Right hindlimb (tissue), 1 donor: Measurements from ENCODE around the gene PHACTR1.
"Not testable (repeated sequence)": the region's sequence is repeated elsewhere in the genome, so short reads cannot be mapped to it uniquely, and the experiment has no call there.

ENCODE experiments used
- DNase-seq: peaks from one replicate; pipeline ENCODE4 v3.0.0-alpha.2; 2018

Gene PHACTR1

GRCh38 chr6:12911427-12911826 is 194.9 kb downstream of the PHACTR1 start:
- no peak for DNase-seq

DNA sequence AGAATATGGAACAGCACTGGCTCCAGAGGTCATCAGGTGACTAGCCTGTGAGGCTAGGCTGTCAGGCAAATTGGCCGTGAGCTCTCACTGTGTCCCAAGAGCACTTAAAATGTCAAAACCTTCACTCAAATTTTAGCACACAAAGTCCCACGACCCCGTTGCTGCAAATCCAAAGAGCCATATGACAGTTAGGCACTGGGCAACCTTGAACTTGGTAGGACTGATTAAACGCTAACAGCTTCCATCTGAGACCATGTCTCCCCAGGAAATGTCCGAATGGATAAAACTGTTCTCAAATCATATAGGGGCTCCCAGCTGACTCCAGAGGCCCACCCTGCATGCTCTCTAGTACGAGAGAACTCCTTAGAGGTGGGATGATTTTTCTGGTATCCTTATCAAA is 196.6 kb downstream of the PHACTR1 start:
- no peak for DNase-seq

DNA sequence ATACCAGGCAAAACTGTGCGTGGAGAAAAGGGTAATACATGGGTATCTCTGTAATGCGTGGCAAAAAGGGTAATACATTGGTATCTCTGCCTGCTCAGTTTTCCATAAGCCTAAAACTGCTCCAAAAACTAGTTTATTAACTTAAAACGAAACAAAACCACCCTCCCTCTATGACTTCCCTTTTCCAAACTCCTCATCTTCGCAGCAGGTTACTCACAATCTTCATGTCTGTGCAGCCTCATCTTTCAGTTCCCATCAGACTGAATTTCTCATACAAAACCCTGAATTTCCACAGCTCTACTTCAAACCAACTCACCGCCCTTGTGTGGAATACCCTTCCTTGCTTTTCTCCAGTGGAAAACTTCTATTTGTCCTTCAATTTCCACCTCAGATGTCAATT is 199.4 kb downstream of the PHACTR1 start:
- no peak for DNase-seq

DNA sequence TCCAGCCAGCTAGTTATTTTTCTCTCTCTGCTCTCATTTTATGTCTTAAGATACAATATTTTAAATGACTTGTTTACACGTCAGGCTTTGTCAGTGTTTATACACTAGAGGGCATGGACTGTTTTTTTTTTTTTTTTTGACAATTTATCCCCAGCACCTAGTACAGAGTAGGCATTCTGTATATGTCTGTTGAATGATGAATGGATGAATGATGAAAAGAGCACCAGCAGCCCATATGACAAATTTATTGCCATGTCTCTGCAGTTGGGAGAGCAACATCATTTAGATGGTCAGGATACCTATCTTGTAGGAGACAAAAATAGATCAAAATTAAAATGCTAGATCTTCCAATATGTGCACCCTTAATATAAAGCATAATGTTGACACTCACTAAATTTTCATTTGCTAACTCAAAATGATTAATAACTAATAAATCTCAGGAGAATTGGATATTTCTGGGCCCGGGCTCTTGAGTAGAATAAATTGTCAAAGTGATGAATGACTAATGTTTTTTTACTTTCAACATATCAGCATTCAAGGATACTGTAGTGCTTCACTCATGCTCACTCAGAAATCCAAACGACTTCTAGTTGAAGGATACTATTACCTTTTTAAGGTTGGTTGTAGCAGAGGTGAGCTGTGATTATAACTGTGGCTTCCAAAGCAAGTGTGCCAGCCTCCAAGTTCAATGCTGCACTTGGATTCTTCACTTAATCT is 200.0 kb downstream of the PHACTR1 start:
- no peak for DNase-seq

GRCh38 chr6:12921467-12921866 is 204.9 kb downstream of the PHACTR1 start:
- DNase-seq = no peak

- no peak for DNase-seq
These were observed 207.2 kb downstream of the PHACTR1 start for GRCh38 chr6:12923644-12924235.

DNA sequence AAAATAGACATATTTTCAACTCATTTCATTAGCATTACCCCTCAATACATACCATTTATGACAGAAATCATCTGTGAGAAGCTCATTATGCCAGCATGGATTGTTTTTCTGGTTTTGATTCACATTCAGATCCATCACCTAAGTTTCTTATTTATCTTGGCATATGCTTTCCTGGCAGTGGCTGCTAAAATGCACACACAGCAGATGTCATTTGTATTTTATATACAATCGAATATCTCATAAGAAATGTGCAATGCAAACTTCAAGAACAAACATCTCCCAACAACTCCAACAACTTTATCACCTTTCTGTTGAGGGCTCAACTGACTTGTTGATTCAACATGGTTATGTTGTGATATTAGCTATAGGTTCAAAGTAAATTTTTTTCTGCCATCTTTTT is 208.3 kb downstream of the PHACTR1 start:
- no peak for DNase-seq

GRCh38 chr6:12927746-12928145 is 211.2 kb downstream of the PHACTR1 start:
- no peak for DNase-seq

DNA sequence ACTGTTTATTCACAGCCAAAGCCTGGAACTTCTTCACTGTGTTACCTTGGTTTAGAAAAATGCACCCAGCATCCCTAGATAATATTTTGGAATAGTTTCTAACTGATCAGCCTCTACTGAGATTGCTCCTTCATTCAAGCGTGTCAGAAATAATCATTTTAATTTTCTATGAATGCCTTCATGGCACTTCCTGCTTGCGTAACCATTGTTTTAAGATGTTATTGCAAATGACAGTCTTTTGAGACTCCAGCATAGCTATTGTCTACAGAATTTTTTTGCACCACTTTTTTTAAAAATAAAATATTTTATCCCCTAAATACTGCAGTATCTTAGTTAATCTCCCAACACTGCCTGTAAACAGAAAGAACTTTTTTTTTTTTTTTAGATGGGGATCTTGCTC is 213.1 kb downstream of the PHACTR1 start:
- no peak for DNase-seq

GRCh38 chr6:12931639-12932038 is 215.1 kb downstream of the PHACTR1 start:
- no peak for DNase-seq

DNA sequence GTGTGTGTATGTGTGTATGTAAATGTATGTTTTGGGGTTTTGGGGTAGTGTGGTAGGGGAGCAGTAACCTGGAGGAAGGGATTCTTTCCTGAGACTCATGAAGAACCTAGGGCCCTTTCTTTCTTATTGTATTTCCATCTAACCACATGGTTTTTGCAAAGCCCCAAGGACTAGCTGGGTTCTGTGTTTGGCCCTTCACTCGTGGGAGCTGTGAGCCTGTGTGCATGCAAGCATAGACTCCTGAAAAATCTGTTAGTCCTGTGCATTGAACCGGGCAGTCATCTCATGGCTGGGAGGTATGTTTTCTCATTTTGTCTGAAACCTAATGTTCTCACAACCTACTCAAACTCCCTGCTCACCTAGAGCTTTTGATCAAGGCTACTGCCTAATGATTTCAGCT is 219.1 kb downstream of the PHACTR1 start:
- DNase-seq = no peak

- DNase-seq = no peak
These were observed 221.4 kb downstream of the PHACTR1 start for GRCh38 chr6:12937971-12938370.

DNA sequence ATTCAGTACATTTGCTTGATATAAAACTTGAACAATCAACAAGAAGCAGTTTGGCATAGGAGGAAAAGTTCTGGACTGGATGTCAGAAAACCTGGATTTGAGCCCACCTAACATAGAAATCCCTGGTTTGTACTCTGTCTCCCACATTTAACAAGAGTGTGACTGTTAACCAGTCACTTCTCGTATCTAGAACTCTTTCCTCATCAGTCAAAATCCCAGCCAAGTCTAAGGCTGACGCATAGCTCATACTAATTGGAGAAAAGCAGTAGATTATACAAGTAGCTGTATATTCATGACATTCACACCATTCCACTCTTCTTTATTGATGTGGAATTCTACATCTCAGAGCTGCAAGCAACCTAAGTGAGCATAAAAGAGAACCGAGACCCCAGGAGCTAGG is 222.7 kb downstream of the PHACTR1 start:
- DNase-seq = no peak

- DNase-seq = no peak
These were observed 224.9 kb downstream of the PHACTR1 start for GRCh38 chr6:12941422-12941821.

DNA sequence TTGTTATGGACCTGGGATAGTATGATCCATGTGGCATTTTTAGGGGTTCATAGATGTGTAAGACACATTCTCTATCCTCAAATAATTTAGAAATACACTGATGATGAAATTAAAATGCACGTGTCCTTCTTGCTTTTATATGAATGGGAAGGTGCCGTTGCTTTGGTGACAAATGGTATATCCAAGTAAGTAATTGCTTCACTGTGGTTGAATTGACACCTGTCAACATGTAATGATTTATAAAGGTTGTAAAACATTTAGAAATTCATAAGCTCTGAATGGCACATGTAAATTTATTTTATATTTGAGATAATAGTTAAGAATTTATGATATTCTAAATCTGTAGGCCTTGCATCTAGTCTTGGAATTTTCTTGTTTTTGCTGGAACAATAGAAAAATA is 227.0 kb downstream of the PHACTR1 start:
- DNase-seq = no peak

- DNase-seq = no peak
These were observed 227.4 kb downstream of the PHACTR1 start for GRCh38 chr6:12944001-12944400.

GRCh38 chr6:12944528-12944927 is 228.0 kb downstream of the PHACTR1 start:
- not testable (repeated sequence) for DNase-seq

DNA sequence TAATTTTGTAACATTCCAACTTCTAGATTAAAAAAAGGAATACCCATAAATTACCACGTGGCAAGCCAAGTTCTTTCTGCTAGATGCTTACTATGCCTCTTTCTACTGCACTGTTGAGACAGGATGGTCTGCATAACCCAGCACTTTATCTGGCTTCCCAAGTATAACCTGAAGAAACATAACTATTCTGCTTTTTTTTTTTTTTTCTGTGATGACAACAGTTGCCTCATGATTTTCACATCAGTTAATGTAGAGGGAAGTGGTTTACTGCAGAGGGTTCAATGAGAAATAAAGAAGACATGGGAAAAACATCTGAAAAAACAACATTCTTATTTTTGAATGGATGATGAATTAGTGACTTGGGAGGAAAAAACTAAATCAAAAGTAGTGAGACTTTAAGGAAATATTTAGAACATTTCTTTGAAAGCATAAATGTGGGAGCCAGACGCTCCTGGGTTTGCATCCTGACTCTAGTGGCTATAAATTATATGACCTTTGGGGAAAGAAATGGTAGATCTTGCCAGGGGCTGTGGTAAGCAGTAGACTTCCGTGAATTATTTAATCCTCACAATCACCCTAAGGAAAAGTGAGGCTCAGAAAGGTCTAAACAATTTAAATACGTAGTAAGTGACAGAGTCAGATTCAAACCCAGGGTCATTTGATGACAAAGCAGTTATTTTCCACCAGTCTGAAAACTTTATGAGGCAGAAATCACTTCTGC is 230.7 kb downstream of the PHACTR1 start:
- DNase-seq = no peak

DNA sequence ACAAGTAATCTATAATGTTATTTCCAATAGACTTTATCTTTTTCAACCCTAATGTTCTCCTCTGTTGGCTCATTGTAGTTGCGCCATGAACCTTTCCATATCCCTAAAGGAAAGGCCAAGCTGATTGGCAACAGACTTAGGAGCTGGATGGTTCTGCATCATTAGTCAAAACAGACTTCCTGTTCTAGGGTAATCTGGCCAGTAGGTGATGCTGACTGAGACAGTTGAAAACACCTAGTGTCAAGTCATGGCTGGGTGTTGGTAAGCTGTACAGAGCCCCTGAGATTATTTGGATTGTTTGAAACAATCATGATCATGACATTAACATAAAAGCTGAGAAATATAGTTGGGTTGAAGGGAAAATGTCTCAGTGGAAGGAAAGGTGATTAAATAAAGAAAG is 231.4 kb downstream of the PHACTR1 start:
- DNase-seq = no peak

- DNase-seq = peak; percentile 80
These were observed 234.4 kb downstream of the PHACTR1 start for GRCh38 chr6:12950976-12951375.

GRCh38 chr6:12951415-12951814 is 234.8 kb downstream of the PHACTR1 start:
- no peak for DNase-seq

DNA sequence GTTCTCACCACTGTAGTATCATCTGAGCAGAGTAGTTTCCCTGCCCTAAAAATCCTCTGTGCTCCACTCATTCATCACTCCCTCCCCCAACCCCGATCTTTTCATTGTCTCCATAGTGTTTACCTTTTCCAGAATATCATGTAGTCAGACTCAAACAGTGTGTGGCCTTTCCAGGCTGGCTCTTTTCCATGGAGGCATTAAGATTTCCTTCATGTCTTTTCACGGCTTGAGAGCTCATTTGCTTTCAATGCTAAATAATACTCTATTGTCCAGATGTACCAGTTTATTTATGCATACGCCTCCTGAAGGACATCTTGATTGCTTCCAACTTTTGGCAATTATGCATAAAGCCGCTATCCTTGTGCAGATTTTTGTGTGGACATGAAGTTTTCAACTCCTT is 235.8 kb downstream of the PHACTR1 start:
- no peak for DNase-seq

GRCh38 chr6:12955956-12956355 is 239.4 kb downstream of the PHACTR1 start:
- no peak for DNase-seq

DNA sequence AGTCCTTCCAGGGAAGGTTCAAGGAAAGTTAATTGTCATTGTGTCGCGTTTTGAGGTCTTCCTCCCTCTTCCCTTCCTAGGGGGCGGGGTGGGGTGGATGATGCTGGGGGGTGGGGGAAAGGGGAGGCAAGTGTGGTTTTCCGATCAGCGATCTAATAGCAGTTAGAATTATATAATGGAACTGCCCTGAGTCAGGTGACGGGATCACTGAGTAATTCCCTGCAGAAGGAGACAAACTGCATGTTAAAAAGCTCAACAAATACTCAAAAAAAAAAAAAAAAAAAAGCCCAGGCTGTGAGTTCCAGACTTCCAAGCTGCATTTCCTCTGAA is 240.4 kb downstream of the PHACTR1 start:
- DNase-seq = no peak
